T-cell (primary cell): ENCODE data around the gene TNFSF12. TPM values are rescaled to one million over a fixed set of nuclear protein-coding genes. Genes with fewer than 3 reads are reported as not detected.
A peak's percentile ranks its signal among the peaks of the same experiment; 100 is the strongest.

Experiments
- ATAC-seq, 4 experiments: fragments of 200-7000 bp in 3 of 4; fragments of 150-1000 bp in 1 of 4; cut with Tn5 transposase; replicated peaks in 1 of 4; 1 replicate in 3 of 4; 2 replicates in 1 of 4; pipeline ENCODE4 v1.10.0; 2021; ENCODE audit warnings: moderate library complexity in 3 of 4, mild to moderate bottlenecking in 2 of 4, moderate number of reproducible peaks in 1 of 4
- CTCF ChIA-PET, 2 donors: fragments of 300-600 bp; sonication (Branson Sonifier 250); formaldehyde crosslinking; loops; one replicate each; lab custom pipeline; 2022; ENCODE audit warnings: antibody characterized with exemption in 2 of 2; lab: Charles Lee
- POLR2A ChIA-PET, 2 donors: fragments of 300-600 bp; sonication (Branson Sonifier 250); formaldehyde crosslinking; loops; one replicate each; lab custom pipeline; 2022; ENCODE audit warnings: antibody characterized with exemption in 2 of 2; lab: Charles Lee
- DNase-seq, 35 experiments: peaks; one replicate each; pipeline versions ENCODE4 v3.0.0 to v3.0.0-alpha.2; 2013 to 2023
- H3K27ac ChIP-seq: one replicate; pipeline ENCODE4 v1.5.1; 2013; ENCODE audit warnings: low read length
- H3K27me3 ChIP-seq, 2 experiments: replicated peaks in 1 of 2; 1 replicate in 1 of 2; 2 replicates in 1 of 2; pipeline versions ENCODE4 v1.6.1 to v1.7.0; 2013; ENCODE audit warnings: low read length in 1 of 2, mixed read lengths in 1 of 2; ENCODE audit not compliant: control insufficient read depth in 2 of 2, insufficient read depth in 2 of 2; ENCODE audit errors: extremely low read depth in 1 of 2
- H3K36me3 ChIP-seq, 2 donors: 1 replicate in 1 of 2; 2 replicates in 1 of 2; pipeline versions ENCODE4 v1.6.1 to v1.7.0; 2013; ENCODE audit warnings: low read length in 1 of 2; ENCODE audit not compliant: control insufficient read depth in 2 of 2, insufficient read depth in 1 of 2; ENCODE audit errors: extremely low read depth in 1 of 2
- H3K4me1 ChIP-seq, 2 experiments: 1 replicate in 1 of 2; 2 replicates in 1 of 2; pipeline versions ENCODE4 v1.6.1 to v1.7.0; 2013; ENCODE audit warnings: low read length in 2 of 2, mixed read lengths in 1 of 2; ENCODE audit not compliant: insufficient read depth in 2 of 2, control insufficient read depth in 1 of 2; ENCODE audit errors: extremely low read depth in 1 of 2
- H3K4me3 ChIP-seq, 2 donors: 1 replicate in 1 of 2; 2 replicates in 1 of 2; pipeline versions ENCODE4 v1.5.1 to v1.7.0; 2013; ENCODE audit warnings: mild to moderate bottlenecking in 2 of 2, low read length in 1 of 2, moderate library complexity in 1 of 2; ENCODE audit not compliant: control insufficient read depth in 1 of 2; ENCODE audit errors: extremely low read depth in 1 of 2
- H3K9me3 ChIP-seq: 2 replicates; pipeline ENCODE4 v1.7.0; 2013
- H3K27ac Mint-ChIP-seq, 2 donors: one replicate each; pipeline ENCODE4 v1.8.0; 2020 to 2021; ENCODE audit warnings: mild to moderate bottlenecking in 2 of 2, mixed read lengths in 2 of 2
- H3K27me3 Mint-ChIP-seq, 2 donors: one replicate each; pipeline ENCODE4 v1.8.0; 2021 to 2022; ENCODE audit warnings: mixed read lengths in 2 of 2
- H3K36me3 Mint-ChIP-seq: one replicate; pipeline ENCODE4 v1.8.0; 2021; ENCODE audit warnings: mixed read lengths
- H3K4me1 Mint-ChIP-seq, 3 donors: one replicate each; pipeline ENCODE4 v1.8.0; 2020 to 2022; ENCODE audit warnings: mixed read lengths in 3 of 3, mild to moderate bottlenecking in 1 of 3
- H3K4me3 Mint-ChIP-seq, 3 donors: one replicate each; pipeline ENCODE4 v1.8.0; 2020 to 2022; ENCODE audit warnings: mild to moderate bottlenecking in 3 of 3, mixed read lengths in 3 of 3, moderate library complexity in 3 of 3
- H3K9me3 Mint-ChIP-seq, 3 donors: one replicate each; pipeline ENCODE4 v1.8.0; 2020 to 2022; ENCODE audit warnings: mixed read lengths in 3 of 3
- WGBS: methylation state at CpG from one replicate; pipeline ENCODE4 v1.1.5; 2013; ENCODE audit warnings: missing lambda C conversion rate; ENCODE audit not compliant: insufficient coverage; 5-methylcytosine and 5-hydroxymethylcytosine counted together
- total RNA-seq, 35 experiments: library from RNA in 6 of 35; stranded (reverse) in 6 of 35; fragments of 120-200 nt in 1 of 35; gene quantifications; one replicate each; pipeline versions ENCODE4 v1.2.1 to v1.2.4 and lab custom pipeline; 2013 to 2026

TNFSF12 gene
- total RNA-seq, 5 donors from 2014 or later (not counting 1 experiment from before 2014, with no cell fraction given), result 38.3 to 72.8 (median 61.4) TPM

- ATAC-seq (no peak), DNase-seq (no peak)
- peaks cover 43 to 92% of the 10 kb centered on the region in 2 donors for H3K36me3 ChIP-seq
- WGBS, result 100% methylated on average over 2 of the region's 8 CpGs
- ChIA-PET CTCF (interaction anchor here (0.7 to 1.3 kb wide), 2 partner anchors 58 to 67 kb away, joined by 4 to 5 read pairs; no protein-coding TSS in a partner anchor), POLR2A (no interaction called here)
- H3K9me3 ChIP-seq, result no peaks in the 10 kb centered on the region
- H3K27ac ChIP-seq, result no peak overlapping the region
- Mint-ChIP-seq H3K4me3 (no peak overlapping the region), H3K36me3 (peaks cover 59% of the 10 kb centered on the region), H3K9me3 (no peaks in the 10 kb centered on the region), H3K27me3 (no peaks in the 10 kb centered on the region), H3K27ac (no peak overlapping the region), H3K4me1 (peaks cover 0 to 10% (median 0%) of the 10 kb centered on the region in 3 donors)
- no peak overlapping the region for H3K4me3 ChIP-seq
- H3K4me1 ChIP-seq, result no peaks in the 10 kb centered on the region
- H3K27me3 ChIP-seq, result no peaks in the 10 kb centered on the region
Observed at GRCh38 chr17:7503521-7503920, 45.3 kb upstream of the TNFSF12 start.

GRCh38 chr17:7508145-7508544, 40.7 kb upstream of the TNFSF12 start:
- Histone ChIP-seq H3K4me3 (no peak overlapping the region), H3K27me3 (no peaks in the 10 kb centered on the region), H3K36me3 (peaks cover 23 to 91% of the 10 kb centered on the region in 2 donors), H3K4me1 (no peaks in the 10 kb centered on the region), H3K27ac (no peak overlapping the region), H3K9me3 (no peaks in the 10 kb centered on the region)
- ATAC-seq (no peak), DNase-seq (no peak)
- Mint-ChIP-seq H3K27ac (no peak overlapping the region), H3K36me3 (peaks cover 54% of the 10 kb centered on the region), H3K27me3 (no peaks in the 10 kb centered on the region), H3K4me3 (no peak overlapping the region), H3K4me1 (no peaks in the 10 kb centered on the region), H3K9me3 (no peaks in the 10 kb centered on the region)
- POLR2A ChIA-PET, result interaction anchor here in 1 of 2 donors (0.9 to 1.2 kb wide), 2 partner anchors 20 to 22 kb away, joined by 3 read pairs; no protein-coding TSS in a partner anchor
- WGBS, result 95% methylated on average over 10 of the region's 11 CpGs
- CTCF ChIA-PET, result interaction anchor here in 1 of 2 donors (1.1 to 1.2 kb wide), 2 partner anchors 52 to 73 kb away, joined by 3 read pairs; partner anchors contain the start of gene TMEM102

- H3K27me3 ChIP-seq, result no peaks in the 10 kb centered on the region
- peaks cover 24 to 91% of the 10 kb centered on the region in 2 donors for H3K36me3 ChIP-seq
- DNase-seq (no peak), ATAC-seq (no peak)
- Mint-ChIP-seq H3K36me3 (peaks cover 55% of the 10 kb centered on the region), H3K4me1 (peaks cover 0 to 5% (median 0%) of the 10 kb centered on the region in 3 donors), H3K4me3 (no peak overlapping the region), H3K27me3 (no peaks in the 10 kb centered on the region), H3K9me3 (no peaks in the 10 kb centered on the region), H3K27ac (no peak overlapping the region)
- CTCF ChIA-PET, result interaction anchor here in 1 of 2 donors (1.1 to 1.2 kb wide), 2 partner anchors 52 to 74 kb away, joined by 3 read pairs; partner anchors contain the start of gene TMEM102
- no peaks in the 10 kb centered on the region for H3K4me1 ChIP-seq
- H3K27ac ChIP-seq, result no peak overlapping the region
- POLR2A ChIA-PET, result interaction anchor here in 1 of 2 donors (1.2 kb wide), 1 partner anchor 21 kb away, joined by 3 read pairs; no protein-coding TSS in a partner anchor
- WGBS, result 100% methylated on average over 5 of the region's 9 CpGs
- no peak overlapping the region for H3K4me3 ChIP-seq
- no peaks in the 10 kb centered on the region for H3K9me3 ChIP-seq
Observed at GRCh38 chr17:7508846-7509245, 40.0 kb upstream of the TNFSF12 start.

- no peak overlapping the region for H3K27ac Mint-ChIP-seq
- no CpG with 5 or more reads among the region's 5 CpGs for WGBS
- no peaks in the 10 kb centered on the region for H3K27me3 Mint-ChIP-seq
- no peak overlapping the region for H3K4me3 ChIP-seq
- H3K9me3 Mint-ChIP-seq, result no peaks in the 10 kb centered on the region
- no peaks in the 10 kb centered on the region for H3K27me3 ChIP-seq
- no peaks in the 10 kb centered on the region for H3K9me3 ChIP-seq
- DNase-seq (no peak), ATAC-seq (no peak)
- ChIA-PET CTCF (interaction anchor here in 1 of 2 donors (0.6 kb wide), 1 partner anchor 51 kb away, joined by 3 read pairs; no protein-coding TSS in a partner anchor), POLR2A (interaction anchor here in 1 of 2 donors (0.5 kb wide), 1 partner anchor 45 kb away, joined by 3 read pairs; no protein-coding TSS in a partner anchor)
- no peak overlapping the region for H3K27ac ChIP-seq
- H3K4me1 Mint-ChIP-seq, result peaks cover 0 to 5% (median 2%) of the 10 kb centered on the region in 3 donors
- H3K4me1 ChIP-seq, result no peaks in the 10 kb centered on the region
- peaks cover 51% of the 10 kb centered on the region for H3K36me3 Mint-ChIP-seq
- peaks cover 27 to 87% of the 10 kb centered on the region in 2 donors for H3K36me3 ChIP-seq
- H3K4me3 Mint-ChIP-seq, result no peak overlapping the region
Observed at GRCh38 chr17:7509937-7510336, 38.9 kb upstream of the TNFSF12 start.

GRCh38 chr17:7511108-7511507, 37.8 kb upstream of the TNFSF12 start:
- Histone ChIP-seq H3K27me3 (no peaks in the 10 kb centered on the region), H3K4me3 (no peak overlapping the region), H3K4me1 (no peaks in the 10 kb centered on the region), H3K9me3 (no peaks in the 10 kb centered on the region), H3K27ac (no peak overlapping the region), H3K36me3 (peaks cover 26 to 77% of the 10 kb centered on the region in 2 donors)
- ChIA-PET POLR2A (interaction anchor here in 1 of 2 donors (0.7 kb wide), 2 partner anchors 10 to 15 kb away, joined by 3 to 5 read pairs; no protein-coding TSS in a partner anchor), CTCF (interaction anchor here in 1 of 2 donors (0.6 kb wide), 1 partner anchor 176 kb away, joined by 4 read pairs; no protein-coding TSS in a partner anchor)
- WGBS, result 82% methylated on average over 7 of the region's 10 CpGs
- no peak for DNase-seq
- H3K4me3 Mint-ChIP-seq, result no peak overlapping the region
- peaks cover 47% of the 10 kb centered on the region for H3K36me3 Mint-ChIP-seq
- H3K27ac Mint-ChIP-seq, result no peak overlapping the region
- ATAC-seq, result peak in 1 of 4 experiments; percentile 4
- no peaks in the 10 kb centered on the region for H3K27me3 Mint-ChIP-seq
- no peaks in the 10 kb centered on the region for H3K9me3 Mint-ChIP-seq
- H3K4me1 Mint-ChIP-seq, result peaks cover 0 to 5% (median 2%) of the 10 kb centered on the region in 3 donors

- no peaks in the 10 kb centered on the region for H3K27me3 ChIP-seq
- H3K27me3 Mint-ChIP-seq, result no peaks in the 10 kb centered on the region
- 97% methylated on average over 15 of the region's 15 CpGs for WGBS
- no peak overlapping the region for H3K27ac Mint-ChIP-seq
- H3K4me3 ChIP-seq, result no peak overlapping the region
- DNase-seq, result no peak
- no peak overlapping the region for H3K4me3 Mint-ChIP-seq
- H3K9me3 Mint-ChIP-seq, result no peaks in the 10 kb centered on the region
- H3K4me1 ChIP-seq, result no peaks in the 10 kb centered on the region
- no peaks in the 10 kb centered on the region for H3K9me3 ChIP-seq
- H3K27ac ChIP-seq, result no peak overlapping the region
- POLR2A ChIA-PET, result no interaction called here
- H3K36me3 ChIP-seq, result peaks cover 18 to 67% of the 10 kb centered on the region in 2 donors
- no peak for ATAC-seq
- H3K36me3 Mint-ChIP-seq, result peaks cover 39% of the 10 kb centered on the region
- peaks cover 0 to 5% (median 2%) of the 10 kb centered on the region in 3 donors for H3K4me1 Mint-ChIP-seq
- CTCF ChIA-PET, result no interaction called here
Observed at GRCh38 chr17:7512105-7512504, 36.8 kb upstream of the TNFSF12 start.
